Measurements from ENCODE around the gene SLC25A22. TPM values are rescaled to one million over a fixed set of nuclear protein-coding genes. Genes with fewer than 3 reads are reported as not detected.

The SLC25A22 gene
- total and polyA plus RNA-seq, 10 of the 15 experiments (the other 5 are each of a cell fraction or from before 2014, with no cell fraction given), result 0.27 to 27.0 (median 8.2) TPM

DNA sequence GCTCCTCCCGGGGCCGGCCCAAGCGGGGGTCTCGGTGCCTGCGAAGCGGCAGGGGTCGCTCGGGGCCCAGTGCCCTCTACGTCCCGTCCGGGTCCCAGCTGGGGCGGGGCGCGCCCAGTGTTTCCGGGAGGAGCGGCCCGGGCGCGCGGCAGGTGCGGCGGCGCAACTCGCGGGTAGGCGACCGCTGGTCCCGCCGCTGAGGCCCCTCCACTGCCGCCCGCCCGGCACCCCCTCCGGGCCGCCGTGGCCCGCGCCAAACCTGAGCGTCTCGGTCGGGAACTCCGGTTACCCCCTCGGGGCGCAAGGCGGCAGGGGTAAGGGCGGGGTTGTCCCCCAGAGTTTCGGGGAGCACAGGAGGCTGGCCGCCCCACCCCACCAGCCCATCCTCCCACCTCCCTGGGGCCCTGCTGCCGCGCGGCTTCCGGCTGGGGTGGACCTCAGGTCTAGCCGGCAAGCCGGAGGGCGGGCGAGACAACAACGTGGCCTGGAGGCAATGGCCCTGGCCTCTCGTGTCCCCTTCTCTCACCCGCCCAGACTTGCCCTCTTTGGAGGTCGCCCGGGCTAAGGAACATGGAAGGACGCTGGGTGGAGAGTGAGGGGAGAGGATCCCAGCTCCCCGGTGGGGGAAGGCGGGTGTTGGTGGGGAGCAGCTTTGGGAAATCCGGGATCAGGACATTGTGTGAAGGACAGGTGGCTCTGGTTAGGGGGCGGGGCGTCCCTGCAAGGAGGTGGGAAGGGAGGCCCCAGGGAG is 29.2 kb upstream of the SLC25A22 start (continued):
- TF ChIP-seq SKIL (IDR thresholded peaks at IDR 0.05; ENCODE audit: low read depth, poor library complexity, severe bottlenecking), result no peak
- TF ChIP-seq JUNB (IDR thresholded peaks at IDR 0.05), result no peak
- no peak for TF ChIP-seq HDAC2 (IDR thresholded peaks at IDR 0.05)
- no peak for TF ChIP-seq USF1 (IDR thresholded peaks at IDR 0.05; ENCODE audit: borderline replicate concordance, extremely low read length, insufficient read depth, low read depth, low read length)
- TF ChIP-seq SIX5 (IDR thresholded peaks at IDR 0.05; ENCODE audit: low read depth, low read length, severe bottlenecking), result no peak
- TF ChIP-seq FOXK2 (IDR thresholded peaks at IDR 0.05), result no peak
- TF ChIP-seq SUZ12 (IDR thresholded peaks at IDR 0.05; ENCODE audit: unreplicated experiment), result no peak
- no peak for TF ChIP-seq SMC3 (IDR thresholded peaks at IDR 0.05; ENCODE audit: borderline replicate concordance, low read length)
- TF ChIP-seq HDAC6 (IDR thresholded peaks at IDR 0.05; ENCODE audit: unreplicated experiment), result peak; percentile 24
- TF ChIP-seq ZNF24 (IDR thresholded peaks at IDR 0.05), result no peak
- TF ChIP-seq RUNX3 (IDR thresholded peaks at IDR 0.05; ENCODE audit: low read length), result no peak
- TF ChIP-seq POLR2A (IDR thresholded peaks at IDR 0.05; ENCODE audit: low read depth, low read length), result peak; percentile 74
- TF ChIP-seq, protein P1, sequence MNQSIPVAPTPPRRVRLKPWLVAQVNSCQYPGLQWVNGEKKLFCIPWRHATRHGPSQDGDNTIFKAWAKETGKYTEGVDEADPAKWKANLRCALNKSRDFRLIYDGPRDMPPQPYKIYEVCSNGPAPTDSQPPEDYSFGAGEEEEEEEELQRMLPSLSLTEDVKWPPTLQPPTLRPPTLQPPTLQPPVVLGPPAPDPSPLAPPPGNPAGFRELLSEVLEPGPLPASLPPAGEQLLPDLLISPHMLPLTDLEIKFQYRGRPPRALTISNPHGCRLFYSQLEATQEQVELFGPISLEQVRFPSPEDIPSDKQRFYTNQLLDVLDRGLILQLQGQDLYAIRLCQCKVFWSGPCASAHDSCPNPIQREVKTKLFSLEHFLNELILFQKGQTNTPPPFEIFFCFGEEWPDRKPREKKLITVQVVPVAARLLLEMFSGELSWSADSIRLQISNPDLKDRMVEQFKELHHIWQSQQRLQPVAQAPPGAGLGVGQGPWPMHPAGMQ (IDR thresholded peaks at IDR 0.05; ENCODE audit: borderline replicate concordance), result no peak
- TF ChIP-seq YBX1 (IDR thresholded peaks at IDR 0.05), result no peak
- TF ChIP-seq SMAD5 (IDR thresholded peaks at IDR 0.05; ENCODE audit: low read depth), result no peak
- TF ChIP-seq POU2F2 (IDR thresholded peaks at IDR 0.05; ENCODE audit: borderline replicate concordance, low read depth, low read length), result no peak
- TF ChIP-seq, protein P2, sequence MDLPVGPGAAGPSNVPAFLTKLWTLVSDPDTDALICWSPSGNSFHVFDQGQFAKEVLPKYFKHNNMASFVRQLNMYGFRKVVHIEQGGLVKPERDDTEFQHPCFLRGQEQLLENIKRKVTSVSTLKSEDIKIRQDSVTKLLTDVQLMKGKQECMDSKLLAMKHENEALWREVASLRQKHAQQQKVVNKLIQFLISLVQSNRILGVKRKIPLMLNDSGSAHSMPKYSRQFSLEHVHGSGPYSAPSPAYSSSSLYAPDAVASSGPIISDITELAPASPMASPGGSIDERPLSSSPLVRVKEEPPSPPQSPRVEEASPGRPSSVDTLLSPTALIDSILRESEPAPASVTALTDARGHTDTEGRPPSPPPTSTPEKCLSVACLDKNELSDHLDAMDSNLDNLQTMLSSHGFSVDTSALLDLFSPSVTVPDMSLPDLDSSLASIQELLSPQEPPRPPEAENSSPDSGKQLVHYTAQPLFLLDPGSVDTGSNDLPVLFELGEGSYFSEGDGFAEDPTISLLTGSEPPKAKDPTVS (IDR thresholded peaks at IDR 0.05; ENCODE audit: low read depth, low read length), result no peak
- TF ChIP-seq, protein P3, sequence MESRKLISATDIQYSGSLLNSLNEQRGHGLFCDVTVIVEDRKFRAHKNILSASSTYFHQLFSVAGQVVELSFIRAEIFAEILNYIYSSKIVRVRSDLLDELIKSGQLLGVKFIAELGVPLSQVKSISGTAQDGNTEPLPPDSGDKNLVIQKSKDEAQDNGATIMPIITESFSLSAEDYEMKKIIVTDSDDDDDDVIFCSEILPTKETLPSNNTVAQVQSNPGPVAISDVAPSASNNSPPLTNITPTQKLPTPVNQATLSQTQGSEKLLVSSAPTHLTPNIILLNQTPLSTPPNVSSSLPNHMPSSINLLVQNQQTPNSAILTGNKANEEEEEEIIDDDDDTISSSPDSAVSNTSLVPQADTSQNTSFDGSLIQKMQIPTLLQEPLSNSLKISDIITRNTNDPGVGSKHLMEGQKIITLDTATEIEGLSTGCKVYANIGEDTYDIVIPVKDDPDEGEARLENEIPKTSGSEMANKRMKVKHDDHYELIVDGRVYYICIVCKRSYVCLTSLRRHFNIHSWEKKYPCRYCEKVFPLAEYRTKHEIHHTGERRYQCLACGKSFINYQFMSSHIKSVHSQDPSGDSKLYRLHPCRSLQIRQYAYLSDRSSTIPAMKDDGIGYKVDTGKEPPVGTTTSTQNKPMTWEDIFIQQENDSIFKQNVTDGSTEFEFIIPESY (IDR thresholded peaks at IDR 0.05), result no peak
- TF ChIP-seq CEBPB (IDR thresholded peaks at IDR 0.05; ENCODE audit: borderline replicate concordance in 1 of 2, low read depth in 2 of 2, low read length in 2 of 2), result no peak
- no peak for TF ChIP-seq NRF1 (conservative IDR thresholded peaks at IDR 0.05; ENCODE audit: low read depth, low read length)
- no peak for TF ChIP-seq SREBF1 (IDR thresholded peaks at IDR 0.05; ENCODE audit: low read length)
- no peak for TF ChIP-seq ZNF274 (IDR thresholded peaks at IDR 0.05; ENCODE audit: insufficient read depth, insufficient read length)
- TF ChIP-seq SP1 (IDR thresholded peaks at IDR 0.05; ENCODE audit: low read depth, low read length), result no peak
